Measurements from ENCODE around the gene ARL9.

Gene ARL9, protein sequence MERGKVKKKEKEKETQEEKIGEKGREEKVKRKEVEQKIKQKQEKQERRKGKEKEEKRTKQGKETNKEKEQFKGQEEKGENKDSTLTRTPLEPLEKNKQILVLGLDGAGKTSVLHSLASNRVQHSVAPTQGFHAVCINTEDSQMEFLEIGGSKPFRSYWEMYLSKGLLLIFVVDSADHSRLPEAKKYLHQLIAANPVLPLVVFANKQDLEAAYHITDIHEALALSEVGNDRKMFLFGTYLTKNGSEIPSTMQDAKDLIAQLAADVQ

GRCh38 chr4:56505269-56506130 is at the start of gene ARL9:
TSS of gene ARL9 (plus strand) at chr4:56505791. CDS start at chr4:56505863, 72 bp downstream.
- DNase-seq (ENCODE audit: low read depth, low spot score), result peak; percentile 86

- DNase-seq (ENCODE audit: low read depth, low spot score), result no peak
Observed at GRCh38 chr4:56460085-56460484, 45.5 kb upstream of the ARL9 start.

- DNase-seq (ENCODE audit: low read depth, low spot score), result no peak
Observed at GRCh38 chr4:56462157-56462556, 43.4 kb upstream of the ARL9 start.

GRCh38 chr4:56463711-56464110 is 41.9 kb upstream of the ARL9 start:
- no peak for DNase-seq (ENCODE audit: low read depth, low spot score)

GRCh38 chr4:56464581-56464980 is 41.0 kb upstream of the ARL9 start:
- DNase-seq (ENCODE audit: low read depth, low spot score), result no peak

GRCh38 chr4:56465599-56466295 is 39.8 kb upstream of the ARL9 start:
- peak; percentile 36 for DNase-seq (ENCODE audit: low read depth, low spot score)

GRCh38 chr4:56466296-56466761 is 39.3 kb upstream of the ARL9 start:
- peak; percentile 53 for DNase-seq (ENCODE audit: low read depth, low spot score)

GRCh38 chr4:56466910-56467283 is 38.7 kb upstream of the ARL9 start:
- DNase-seq (ENCODE audit: low read depth, low spot score), result no peak

- DNase-seq (ENCODE audit: low read depth, low spot score), result peak; percentile 92
Observed at GRCh38 chr4:56467284-56468096, 38.1 kb upstream of the ARL9 start, which contains the start of gene SRP72. TSS of gene SRP72 (plus strand) at chr4:56467617. CDS start at chr4:56467636, 19 bp downstream.

GRCh38 chr4:56468097-56468422 is 37.5 kb upstream of the ARL9 start:
- DNase-seq (ENCODE audit: low read depth, low spot score), result peak; percentile 64

GRCh38 chr4:56469489-56470210 is 35.9 kb upstream of the ARL9 start:
- no peak for DNase-seq (ENCODE audit: low read depth, low spot score)

- no peak for DNase-seq (ENCODE audit: low read depth, low spot score)
Observed at GRCh38 chr4:56475917-56476316, 29.7 kb upstream of the ARL9 start.

GRCh38 chr4:56477192-56477702 is 28.3 kb upstream of the ARL9 start:
- DNase-seq (ENCODE audit: low read depth, low spot score), result no peak

- DNase-seq (ENCODE audit: low read depth, low spot score), result no peak
Observed at GRCh38 chr4:56480691-56481090, 24.9 kb upstream of the ARL9 start.

- DNase-seq (ENCODE audit: low read depth, low spot score), result no peak
Observed at GRCh38 chr4:56496241-56496640, 9.3 kb upstream of the ARL9 start.

DNA sequence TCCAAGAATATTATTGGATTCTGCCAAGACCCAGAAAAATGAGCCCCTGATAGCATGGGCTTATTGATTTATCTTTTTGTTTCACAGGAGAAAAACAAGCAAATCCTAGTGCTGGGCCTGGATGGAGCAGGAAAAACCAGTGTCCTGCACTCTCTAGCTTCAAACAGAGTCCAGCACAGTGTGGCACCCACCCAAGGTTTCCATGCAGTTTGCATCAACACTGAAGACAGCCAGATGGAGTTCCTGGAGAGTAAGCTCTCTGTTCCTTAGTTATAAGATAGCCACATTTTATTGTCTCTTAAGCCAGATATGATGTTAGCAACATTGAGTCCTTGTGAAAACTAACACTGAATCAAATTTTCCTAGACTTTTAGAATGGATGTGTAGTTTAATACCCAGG is 5.5 kb downstream of the ARL9 start:
- DNase-seq (ENCODE audit: low read depth, low spot score), result no peak

- no peak for DNase-seq (ENCODE audit: low read depth, low spot score)
Observed at GRCh38 chr4:56512166-56512565, 6.6 kb downstream of the ARL9 start.

- no peak for DNase-seq (ENCODE audit: low read depth, low spot score)
Observed at GRCh38 chr4:56513517-56513916, 7.9 kb downstream of the ARL9 start.

- peak; percentile 79 for DNase-seq (ENCODE audit: low read depth, low spot score)
Observed at GRCh38 chr4:56530269-56531148, 24.9 kb downstream of the ARL9 start.
